ELF-1 (cell line): ENCODE measurements around the gene ATN1.
A peak's percentile ranks its signal among the peaks of the same experiment; 100 is the strongest.

ENCODE experiments used
- DNase-seq: peaks from one replicate; pipeline ENCODE4 v3.0.0-alpha.2; 2016; ENCODE audit warnings: low read depth, low spot score

The ATN1 gene

DNA sequence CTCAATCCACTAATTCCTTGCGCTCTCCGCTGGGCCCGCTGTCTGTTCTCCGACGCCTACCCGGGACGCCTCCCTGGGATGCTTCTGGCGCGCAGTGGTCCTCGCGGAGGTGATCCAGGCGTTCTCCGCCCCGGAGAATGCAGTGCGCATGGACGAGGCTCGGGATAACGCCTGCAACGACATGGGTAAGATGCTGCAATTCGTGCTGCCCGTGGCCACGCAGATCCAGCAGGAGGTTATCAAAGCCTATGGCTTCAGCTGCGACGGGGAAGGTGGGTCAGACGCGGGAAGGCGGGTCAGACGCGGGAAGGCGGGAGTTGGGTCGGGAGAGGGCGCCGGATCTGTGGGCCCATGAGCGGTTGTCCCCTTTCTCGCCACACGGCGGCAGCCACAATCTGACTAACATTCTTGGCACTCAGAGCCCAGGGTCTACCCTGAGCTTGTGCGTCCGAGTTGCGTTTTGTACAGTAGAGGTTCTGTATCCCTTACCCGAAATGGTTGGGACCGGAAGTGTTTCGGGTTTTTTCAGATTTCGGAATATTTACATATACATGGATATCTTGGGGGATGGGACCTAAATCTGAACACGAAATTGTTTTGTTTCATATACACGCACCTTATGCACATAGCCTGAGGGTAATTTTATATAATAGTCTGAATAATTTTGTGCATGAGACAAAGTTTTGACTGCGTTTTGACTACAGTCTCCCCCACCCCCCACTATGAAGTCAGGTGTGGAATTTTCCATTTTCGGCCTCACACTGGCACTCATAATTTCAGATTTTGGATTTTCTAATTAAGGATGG is 16.8 kb downstream of the ATN1 start:
- peak; percentile 96 for DNase-seq

DNA sequence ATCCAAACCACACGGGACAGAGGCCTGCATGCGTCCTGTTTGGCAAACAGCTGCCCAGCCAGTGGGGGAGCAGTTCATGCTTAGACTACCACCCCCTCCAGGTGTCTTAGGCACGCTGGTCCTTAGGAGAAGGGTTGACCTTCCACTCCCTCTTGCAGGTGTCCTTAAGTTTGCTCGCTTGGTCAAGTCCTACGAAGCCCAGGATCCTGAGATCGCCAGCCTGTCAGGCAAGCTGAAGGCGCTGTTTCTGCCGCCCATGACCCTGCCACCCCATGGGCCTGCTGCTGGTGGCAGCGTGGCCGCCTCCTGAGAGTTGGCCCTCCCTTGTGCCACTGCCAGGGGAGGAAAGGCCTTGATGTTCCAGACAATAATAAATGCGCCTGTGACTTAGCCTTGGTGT is 17.9 kb downstream of the ATN1 start:
- DNase-seq: no peak

DNA sequence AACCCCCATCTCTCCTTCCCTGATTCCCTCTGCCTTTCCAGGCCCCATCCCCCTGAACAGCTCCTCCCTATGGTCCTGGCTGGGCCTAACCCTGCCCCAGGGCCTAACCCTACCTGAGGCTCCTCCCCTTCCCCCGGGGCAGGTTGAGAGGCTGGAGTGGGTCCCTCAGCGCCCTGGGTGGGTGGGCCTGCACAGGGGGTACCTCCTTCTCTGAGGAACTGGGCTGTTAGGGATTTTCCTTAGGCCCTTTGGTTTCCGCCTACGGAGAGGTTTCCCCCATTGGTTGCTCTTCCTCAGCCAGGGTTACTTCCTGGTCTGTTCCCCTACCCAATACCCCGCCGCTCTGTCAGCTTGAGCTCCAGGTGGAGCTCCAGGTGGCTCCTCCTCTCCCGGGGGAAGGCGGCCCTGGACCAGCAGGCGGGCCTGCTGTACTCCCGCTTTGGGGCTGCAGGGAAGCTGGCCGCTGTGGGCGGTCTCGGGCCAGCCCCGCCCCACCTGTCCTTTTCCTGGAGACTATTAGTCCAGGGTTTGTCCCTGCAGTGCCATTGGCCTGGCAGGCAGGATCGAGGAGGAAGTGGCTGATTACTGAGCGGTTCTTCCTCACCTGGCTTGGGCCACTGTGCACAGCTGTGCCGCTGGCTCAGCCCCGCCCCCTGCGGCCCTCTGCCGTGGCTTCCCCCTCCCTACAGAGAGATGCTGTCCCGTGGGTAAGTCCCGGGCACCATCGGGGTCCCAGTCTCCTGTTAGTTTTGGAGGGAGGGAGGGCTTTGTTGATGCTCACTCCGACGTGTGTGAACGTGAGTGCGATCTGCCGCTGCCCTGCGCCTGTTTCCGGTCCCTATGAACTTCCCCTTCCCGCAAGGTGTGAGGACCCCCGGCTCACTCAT is 18.5 kb downstream of the ATN1 start:
- DNase-seq: peak; percentile 98

DNA sequence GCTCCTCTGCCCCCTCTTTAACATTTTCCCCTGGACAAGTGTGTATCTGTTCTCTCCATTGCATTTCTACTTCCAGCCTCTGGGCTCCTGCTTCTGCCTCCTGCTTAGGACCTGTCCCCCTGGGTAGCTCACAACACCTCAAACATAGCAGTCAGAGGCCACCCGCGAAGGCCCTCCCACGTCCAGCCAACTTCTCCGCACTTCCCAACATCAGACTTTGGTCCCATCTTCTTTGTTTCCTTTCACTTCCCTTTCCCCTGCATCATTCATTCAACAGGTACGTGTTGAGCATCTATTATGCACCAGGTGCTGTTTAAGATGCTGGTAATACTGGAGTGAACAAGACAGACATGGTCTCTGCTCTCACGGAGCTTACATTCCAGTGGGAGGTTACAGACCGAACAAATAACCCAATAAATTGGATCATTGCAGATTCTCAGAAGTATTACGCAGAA is 19.2 kb downstream of the ATN1 start:
- no peak for DNase-seq

DNA sequence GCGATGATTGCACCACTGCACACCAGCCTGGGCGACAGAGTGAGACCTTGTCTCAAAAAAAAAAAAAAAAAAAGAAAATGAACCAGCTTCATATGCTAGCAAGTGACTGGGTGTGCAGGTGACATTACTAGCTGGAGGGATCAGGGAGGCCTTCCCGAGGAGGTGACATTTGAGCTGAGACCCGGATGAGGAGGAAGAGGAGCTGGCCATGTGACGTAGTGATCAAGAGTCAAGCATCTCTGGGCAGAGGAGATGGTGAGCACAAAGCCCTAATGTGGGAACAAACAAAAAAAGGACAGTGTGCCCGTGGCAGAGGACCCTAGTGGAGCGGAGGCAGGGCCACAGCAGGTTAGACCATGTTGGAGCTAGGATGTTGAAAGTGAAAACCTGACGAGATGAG is 19.9 kb downstream of the ATN1 start:
- DNase-seq: no peak

DNA sequence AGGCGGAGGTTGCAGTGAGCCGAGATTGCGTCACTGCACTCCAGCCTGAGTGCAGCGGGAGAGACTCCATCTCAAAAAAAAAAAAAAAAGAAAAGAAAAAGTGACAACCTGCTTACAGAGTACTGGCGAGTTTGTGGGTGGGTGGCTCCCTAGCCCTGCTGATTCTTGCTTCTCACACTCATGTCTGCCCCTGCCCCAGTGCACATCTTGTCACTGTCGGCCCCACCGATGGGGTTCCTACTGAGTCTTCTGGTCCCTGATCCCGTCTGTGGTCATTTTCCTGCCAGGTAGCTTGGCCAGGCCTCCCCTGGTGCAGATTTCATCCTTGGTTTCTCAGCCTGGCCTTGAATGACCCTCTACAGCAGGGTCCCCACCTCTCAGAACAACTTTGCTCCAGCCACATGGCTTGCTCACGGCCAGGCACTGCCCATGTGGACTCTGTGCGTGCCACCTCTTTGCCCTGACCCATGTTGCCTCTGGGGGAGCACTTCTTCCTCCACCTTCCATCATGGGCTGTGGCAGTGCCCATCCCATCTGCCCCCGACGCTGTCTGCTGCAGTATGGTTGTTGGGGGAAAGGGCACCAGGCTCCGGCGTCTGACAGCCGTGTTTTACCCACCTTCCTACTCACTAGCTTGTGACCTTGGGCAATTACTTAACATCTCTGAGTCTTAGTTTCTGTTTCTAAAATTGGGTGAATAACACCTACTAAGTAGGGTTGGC is 21.3 kb downstream of the ATN1 start:
- DNase-seq: no peak

DNA sequence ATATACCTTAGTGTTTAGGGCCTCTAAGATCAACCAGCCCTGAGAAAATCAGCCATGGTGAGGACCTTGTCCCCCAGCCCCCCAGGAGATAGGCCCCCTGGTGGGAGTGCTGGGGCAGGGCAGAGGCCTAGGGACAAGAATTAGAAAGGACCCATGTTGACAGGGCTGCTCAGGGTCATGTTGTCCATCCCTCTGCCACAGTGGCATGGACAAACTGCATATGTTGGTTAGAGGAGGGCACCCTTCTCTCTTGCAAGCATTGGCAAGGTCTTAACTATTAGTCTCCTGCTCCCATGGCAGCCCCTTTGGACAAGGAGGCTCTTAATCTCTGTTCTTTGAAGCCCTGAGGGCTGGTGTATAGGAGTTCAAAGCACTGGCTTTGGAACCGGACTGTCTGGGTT is 22.6 kb downstream of the ATN1 start:
- DNase-seq: peak; percentile 39

DNA sequence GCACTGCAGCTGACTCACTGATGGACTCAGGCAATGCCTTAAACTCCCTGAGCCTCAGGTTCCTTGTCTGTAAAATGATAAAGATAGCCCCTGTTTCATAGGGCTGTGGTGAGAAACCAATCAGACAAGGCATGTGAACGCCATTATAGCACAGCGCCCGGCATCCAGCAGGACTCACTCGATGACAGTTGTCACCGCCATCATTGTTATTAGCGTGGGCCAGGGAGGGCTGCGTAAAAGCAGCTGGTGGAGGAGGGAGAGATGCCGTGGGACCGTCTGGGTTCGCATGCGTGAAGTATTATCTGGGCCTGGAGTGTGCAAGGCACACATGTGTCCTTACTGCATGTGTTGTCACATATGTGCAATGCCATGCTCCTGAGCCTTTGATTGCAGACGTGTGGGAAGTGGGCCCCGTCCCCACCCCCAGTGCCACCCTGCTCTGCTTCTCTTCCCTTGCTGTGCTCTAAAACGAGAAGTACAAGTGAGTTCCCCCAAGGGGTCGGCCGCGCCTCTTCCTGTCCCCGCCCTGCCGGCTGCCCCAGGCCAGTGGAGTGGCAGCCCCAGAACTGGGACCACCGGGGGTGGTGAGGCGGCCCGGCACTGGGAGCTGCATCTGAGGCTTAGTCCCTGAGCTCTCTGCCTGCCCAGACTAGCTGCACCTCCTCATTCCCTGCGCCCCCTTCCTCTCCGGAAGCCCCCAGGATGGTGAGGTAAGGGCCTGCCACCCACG is 23.2 kb downstream of the ATN1 start, which contains the start of gene PTPN6:
PTPN6 (plus strand) TSS at position 546 of the 730 bp plus-strand sequence; CDS start at position 703, 157 bp downstream.
- no peak for DNase-seq

DNA sequence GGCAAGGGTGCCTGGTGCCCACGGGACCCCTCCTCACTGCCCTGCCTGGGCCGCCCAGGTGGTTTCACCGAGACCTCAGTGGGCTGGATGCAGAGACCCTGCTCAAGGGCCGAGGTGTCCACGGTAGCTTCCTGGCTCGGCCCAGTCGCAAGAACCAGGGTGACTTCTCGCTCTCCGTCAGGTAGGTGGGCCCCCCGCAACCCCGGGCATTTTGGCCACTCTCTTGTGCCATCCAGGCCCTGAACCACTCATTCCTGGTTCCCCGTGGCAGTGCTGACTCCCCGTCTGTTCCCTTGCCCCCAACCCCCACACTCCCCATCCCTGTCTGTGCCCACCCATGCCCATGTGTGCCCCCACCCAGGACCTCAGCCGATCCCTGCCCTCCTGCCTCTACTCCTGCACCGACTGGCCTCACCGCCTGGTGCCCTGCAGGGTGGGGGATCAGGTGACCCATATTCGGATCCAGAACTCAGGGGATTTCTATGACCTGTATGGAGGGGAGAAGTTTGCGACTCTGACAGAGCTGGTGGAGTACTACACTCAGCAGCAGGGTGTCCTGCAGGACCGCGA is 23.9 kb downstream of the ATN1 start:
- no peak for DNase-seq

DNA sequence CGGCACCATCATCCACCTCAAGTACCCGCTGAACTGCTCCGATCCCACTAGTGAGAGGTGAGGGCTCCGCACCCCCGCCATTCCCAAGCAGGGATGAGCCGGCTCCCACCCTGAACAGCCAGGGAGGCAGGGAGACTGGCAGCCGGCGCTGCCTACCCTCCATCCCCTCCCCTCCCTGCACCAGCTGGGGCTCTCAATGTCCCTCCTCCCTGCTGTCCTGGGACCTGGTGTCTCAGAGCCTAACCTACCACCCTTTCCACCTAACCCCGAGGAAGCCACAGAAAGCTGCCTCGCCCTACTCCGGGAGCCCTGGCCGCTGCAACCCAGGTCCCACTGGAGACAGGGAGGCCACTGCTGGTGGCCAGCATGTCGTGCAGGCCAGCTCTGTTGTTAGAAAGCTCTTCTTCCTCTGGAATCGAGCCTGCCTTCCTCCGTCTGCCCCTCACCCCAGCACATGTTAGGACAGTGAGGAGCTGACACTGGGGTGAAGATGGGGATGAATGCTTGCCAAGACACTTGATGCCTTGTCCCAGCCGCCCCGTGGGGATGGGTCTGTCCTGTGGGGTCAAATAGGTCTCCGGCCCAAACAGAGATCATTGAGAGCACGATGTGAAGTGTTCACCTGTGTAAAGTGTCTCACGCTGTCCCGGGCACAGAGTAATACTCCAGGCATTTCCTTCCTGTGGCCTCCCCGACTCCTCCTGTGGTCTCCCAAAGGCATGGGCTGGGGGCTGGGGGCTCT is 24.5 kb downstream of the ATN1 start:
- no peak for DNase-seq

DNA sequence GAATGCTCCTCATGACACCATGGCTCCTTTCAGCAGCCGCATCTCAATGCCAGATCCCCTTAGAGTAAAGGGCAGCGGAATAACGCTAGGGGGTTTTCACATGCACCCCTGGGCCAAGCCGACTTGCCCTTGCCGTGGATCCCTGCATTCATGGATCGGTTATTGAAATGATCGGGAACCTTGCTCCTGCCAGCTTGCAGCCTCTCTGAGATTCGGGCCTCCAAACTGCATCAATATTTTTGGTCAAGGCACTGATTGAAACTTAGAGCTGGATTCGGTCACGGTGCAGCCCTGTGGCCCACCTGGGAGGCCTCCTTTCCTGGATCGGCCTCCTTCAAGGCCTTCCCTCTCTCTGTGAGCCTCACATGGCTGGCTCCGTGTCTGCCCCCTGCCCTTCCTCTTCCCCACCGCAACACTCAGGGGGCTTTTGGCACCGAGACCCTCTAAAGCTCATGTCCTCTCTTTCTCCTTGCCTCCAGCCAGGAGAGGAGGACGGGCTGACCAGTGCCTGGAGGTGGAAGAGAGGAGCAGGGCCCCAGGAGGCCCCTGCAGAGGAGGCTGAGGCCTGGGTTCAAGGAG is 25.2 kb downstream of the ATN1 start:
- no peak for DNase-seq

DNA sequence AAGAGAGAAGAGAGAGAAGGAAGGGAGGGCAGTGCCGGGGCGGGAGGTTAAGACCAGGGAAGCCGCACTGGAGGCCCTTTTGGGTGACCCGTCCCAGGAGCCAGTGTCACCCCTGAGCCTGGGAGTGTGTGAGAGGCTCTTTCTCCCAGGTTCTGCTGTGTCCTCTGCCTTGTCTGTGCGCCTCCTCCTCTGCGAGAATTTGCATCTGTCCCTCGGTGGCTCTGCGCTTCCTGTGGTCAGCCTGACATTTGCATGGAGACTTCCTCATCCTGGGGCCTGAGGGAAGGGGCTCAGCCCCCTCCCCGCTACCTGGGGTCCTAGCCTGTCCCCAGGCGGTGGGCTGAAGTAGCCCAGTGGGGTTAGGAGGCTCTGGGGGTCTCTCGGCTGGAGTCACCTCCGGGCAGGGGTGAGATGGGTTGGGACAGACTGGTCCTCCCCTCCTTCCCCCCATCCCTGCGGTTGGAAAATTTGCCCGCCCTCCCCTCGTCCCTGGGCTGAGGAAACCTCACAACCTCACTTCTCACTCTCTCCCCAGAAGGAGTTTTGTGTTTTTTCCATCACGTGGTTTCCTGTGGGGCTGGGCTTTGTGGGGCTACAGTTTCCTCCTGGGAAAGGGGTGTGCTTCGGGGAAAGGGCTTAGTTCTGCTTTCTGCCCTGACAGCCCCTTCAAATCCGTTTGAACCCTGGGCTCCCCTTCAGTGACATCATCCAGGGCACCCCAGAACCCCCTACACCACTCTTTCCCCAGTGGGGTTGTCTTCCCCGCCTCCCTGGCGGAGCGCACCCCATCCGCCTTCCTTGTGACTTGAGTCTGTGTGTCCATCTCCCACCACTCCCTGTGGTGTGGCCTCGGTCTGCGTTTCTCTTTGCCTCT is 25.9 kb downstream of the ATN1 start:
- DNase-seq: no peak

DNA sequence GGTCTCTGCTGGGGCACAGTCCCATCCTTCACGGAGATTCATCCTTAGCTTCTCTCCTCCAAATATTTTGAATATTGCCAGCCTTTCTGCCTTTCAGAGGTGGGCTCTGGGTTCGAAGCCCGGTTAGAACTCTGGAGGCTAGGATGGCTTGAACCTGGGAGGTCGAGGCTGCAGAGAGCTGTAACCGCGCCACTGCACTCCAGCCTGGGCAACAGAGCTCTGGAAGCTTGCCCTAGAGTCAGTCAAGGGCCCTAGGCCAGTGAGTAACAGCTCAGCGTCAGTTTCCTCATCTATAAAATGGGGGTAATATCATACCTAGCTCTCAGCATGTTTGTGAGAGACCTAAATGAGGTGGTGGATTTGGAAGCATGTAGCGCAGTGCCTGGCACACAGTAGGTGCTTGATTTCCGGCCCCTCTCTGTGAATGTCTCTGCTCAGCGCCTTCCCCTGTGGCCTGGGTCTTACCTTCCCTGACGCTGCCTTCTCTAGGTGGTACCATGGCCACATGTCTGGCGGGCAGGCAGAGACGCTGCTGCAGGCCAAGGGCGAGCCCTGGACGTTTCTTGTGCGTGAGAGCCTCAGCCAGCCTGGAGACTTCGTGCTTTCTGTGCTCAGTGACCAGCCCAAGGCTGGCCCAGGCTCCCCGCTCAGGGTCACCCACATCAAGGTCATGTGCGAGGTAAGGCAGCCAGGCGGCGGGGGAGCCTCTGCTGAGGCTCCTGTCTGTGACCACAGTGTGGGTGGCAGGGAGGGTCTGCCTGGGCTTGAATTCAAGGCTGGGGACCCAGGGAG is 26.8 kb downstream of the ATN1 start:
- no peak for DNase-seq

DNA sequence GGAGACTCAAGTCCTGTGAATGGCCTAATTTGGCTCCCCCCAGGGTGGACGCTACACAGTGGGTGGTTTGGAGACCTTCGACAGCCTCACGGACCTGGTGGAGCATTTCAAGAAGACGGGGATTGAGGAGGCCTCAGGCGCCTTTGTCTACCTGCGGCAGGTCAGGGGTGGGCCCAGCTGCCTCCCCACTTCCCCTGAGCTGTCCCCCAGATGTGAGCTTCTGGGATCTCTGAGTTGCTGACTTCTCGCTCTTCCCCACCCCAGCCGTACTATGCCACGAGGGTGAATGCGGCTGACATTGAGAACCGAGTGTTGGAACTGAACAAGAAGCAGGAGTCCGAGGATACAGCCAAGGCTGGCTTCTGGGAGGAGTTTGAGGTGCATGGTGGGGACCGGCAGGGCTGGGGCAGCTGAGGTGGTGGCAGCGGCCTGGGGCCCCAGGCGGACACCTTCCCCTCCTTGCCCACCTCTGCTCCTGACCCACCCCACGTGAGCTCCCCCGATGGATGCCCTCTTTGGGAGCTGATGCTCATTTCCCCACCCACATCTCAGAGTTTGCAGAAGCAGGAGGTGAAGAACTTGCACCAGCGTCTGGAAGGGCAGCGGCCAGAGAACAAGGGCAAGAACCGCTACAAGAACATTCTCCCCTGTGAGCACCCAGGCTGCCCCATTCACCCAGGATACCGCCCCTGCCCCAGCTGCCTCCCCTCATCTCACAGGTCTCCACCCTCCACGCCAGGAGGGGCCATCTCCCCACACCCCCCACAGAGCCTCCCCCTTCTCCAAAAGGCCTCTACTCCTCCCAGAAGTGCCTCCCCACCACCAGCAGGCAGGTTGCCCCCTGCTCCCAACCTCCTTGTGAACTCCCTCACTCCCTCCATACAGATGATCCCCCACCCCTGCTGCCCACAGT is 27.6 kb downstream of the ATN1 start:
- DNase-seq: no peak

DNA sequence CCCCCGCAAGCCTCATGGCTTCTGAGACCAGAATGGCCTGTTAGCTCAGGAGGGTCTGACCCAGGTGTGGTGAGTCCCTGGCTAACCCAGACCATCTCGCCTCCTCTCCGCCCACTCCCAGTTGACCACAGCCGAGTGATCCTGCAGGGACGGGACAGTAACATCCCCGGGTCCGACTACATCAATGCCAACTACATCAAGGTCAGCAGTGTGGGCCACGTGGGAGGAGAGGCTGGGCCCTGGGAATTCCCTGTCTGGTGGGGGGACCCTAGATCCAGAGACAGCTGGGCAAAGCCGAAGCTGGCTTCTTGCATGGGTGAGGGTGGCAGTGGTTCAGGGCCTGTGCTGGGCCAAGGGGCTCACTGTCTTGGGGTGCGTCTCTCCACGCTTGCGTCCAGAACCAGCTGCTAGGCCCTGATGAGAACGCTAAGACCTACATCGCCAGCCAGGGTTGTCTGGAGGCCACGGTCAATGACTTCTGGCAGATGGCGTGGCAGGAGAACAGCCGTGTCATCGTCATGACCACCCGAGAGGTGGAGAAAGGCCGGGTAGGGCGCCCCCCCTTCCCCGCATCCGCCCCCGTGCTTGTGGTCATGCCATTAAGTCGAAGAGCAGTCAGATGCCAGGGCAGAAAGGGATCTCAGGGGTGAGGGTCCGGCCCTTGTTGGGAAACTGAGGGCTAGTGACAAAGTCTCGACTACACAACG is 28.4 kb downstream of the ATN1 start:
- DNase-seq: no peak

DNA sequence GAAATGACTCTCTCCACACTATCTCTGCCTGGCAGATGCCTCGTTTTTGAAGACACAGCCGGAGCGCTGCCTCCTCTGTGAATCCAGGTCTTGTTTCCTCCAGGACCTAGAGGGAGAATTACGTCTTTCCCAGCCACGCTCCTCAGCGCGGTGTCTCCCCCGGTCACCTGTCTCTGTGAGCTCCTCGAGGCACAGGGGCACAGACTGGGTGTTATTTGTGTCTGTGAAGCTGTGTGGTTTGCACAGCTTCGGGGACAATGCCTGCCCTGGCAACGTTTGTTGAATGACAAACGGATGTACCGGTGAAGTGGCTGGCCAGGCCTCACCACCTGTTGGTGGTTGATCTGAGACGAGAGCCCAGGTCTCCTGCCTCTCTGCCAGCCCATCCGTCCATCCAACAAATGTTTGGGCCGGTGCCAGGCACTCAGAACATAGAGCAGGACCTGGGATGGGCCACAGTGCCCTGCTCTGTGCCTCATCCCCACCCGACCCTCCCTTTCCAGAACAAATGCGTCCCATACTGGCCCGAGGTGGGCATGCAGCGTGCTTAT is 29.5 kb downstream of the ATN1 start:
- DNase-seq: no peak
